AG04450 (cell line): ENCODE data around the gene NOL4L. TPM values are rescaled to one million over a fixed set of nuclear protein-coding genes. Genes with fewer than 3 reads are reported as not detected.

Experiments used
- CTCF ChIA-PET: fragments of 300-600, 350-600 bp; formaldehyde crosslinking; extraction: SDS; loops from one replicate; lab custom pipeline; 2022; ENCODE audit warnings: antibody characterized with exemption, inconsistent platforms; lab: Charles Lee
- POLR2A ChIA-PET: fragments of 350-600 bp; formaldehyde crosslinking; extraction: SDS; loops from one replicate; lab custom pipeline; 2021; ENCODE audit warnings: antibody characterized with exemption, inconsistent platforms; lab: Yijun Ruan, JAX
- DNase-seq: peaks from one replicate; pipeline ENCODE4 v3.0.0-alpha.2; 2011; ENCODE audit warnings: low read depth, low spot score
- H3K27ac ChIP-seq: one replicate; pipeline ENCODE4 v1.5.1; 2012; ENCODE audit warnings: low read depth, low read length, control low read depth
- H3K27me3 ChIP-seq: one replicate; pipeline ENCODE4 v1.6.0; 2012; ENCODE audit warnings: low read length; ENCODE audit not compliant: control insufficient read depth, insufficient read depth
- H3K4me3 ChIP-seq: 2 replicates; pipeline ENCODE4 v1.5.1; 2011; ENCODE audit warnings: mild to moderate bottlenecking, low read depth, low read length, control low read depth
- H3K9me3 ChIP-seq: 2 replicates; pipeline ENCODE4 v1.5.1; 2012; ENCODE audit warnings: low read length; ENCODE audit not compliant: control insufficient read depth, insufficient read depth
- polyA plus RNA-seq: library from polyadenylated mRNA; depleted of rRNA; stranded (reverse); fragments of >200 nt; gene quantifications from 2 replicates; pipeline ENCODE4 v1.2.3, GENCODE V29; 2011
- TF ChIP-seq, protein P1 (sequence below): IDR thresholded peaks from 2 replicates; pipeline ENCODE4 v1.5.1; 2011; ENCODE audit warnings: low read depth, low read length, control low read depth, inconsistent platforms

NOL4L gene
- polyA plus RNA-seq, 1 experiment = 6.7 TPM

DNA sequence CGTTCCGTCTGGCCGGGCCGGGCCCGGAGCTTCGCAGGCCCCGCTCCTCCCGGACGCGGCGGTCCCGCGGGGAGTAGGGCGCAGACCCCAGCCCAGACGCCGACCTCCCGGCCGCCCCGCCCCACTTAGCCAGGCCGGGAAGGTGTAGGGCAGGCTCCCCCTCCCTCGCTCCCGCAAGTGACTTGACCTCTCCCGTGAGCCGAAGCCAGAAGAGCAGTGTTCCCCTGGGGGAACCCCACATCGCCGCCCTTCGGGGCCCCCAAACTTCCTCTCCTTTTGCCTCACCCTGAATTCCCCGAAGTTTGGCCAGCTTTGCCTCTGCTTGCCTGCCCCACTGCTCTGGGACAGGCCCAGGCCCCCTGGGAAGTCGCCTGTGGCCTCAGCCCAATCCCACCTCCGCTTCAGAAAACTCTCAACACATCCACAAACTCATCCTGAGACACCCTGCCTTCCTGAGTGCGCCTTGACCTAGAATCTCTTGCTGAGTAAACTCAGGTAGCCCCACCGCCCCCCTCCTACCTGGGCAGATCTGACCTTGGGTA lies 524 bp upstream of the NOL4L start:
- ChIA-PET POLR2A (interaction anchor here (0.7 kb wide), 1 partner anchor 21 kb away, joined by 6 read pairs; no protein-coding TSS in a partner anchor), CTCF (no interaction called here)
- Histone ChIP-seq H3K9me3 (no peaks in the 10 kb centered on the region; the same call in 1 of the 2 replicates), H3K27me3 (peaks cover 19% of the 10 kb centered on the region), H3K4me3 (no peak overlapping the region), H3K27ac (no peak overlapping the region)
- TF ChIP-seq, protein P1, sequence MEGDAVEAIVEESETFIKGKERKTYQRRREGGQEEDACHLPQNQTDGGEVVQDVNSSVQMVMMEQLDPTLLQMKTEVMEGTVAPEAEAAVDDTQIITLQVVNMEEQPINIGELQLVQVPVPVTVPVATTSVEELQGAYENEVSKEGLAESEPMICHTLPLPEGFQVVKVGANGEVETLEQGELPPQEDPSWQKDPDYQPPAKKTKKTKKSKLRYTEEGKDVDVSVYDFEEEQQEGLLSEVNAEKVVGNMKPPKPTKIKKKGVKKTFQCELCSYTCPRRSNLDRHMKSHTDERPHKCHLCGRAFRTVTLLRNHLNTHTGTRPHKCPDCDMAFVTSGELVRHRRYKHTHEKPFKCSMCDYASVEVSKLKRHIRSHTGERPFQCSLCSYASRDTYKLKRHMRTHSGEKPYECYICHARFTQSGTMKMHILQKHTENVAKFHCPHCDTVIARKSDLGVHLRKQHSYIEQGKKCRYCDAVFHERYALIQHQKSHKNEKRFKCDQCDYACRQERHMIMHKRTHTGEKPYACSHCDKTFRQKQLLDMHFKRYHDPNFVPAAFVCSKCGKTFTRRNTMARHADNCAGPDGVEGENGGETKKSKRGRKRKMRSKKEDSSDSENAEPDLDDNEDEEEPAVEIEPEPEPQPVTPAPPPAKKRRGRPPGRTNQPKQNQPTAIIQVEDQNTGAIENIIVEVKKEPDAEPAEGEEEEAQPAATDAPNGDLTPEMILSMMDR = no peak
- DNase-seq = no peak

GRCh38 chr20:32583581-32584070 lies 1.5 kb downstream of the NOL4L start:
- no peak for DNase-seq
- CTCF ChIA-PET = interaction anchor here (0.6 kb wide), 1 partner anchor 176 kb away, joined by 3 read pairs; no protein-coding TSS in a partner anchor

GRCh38 chr20:32582659-32583580 lies 2.2 kb downstream of the NOL4L start:
- Histone ChIP-seq H3K27ac (no peak overlapping the region), H3K4me3 (peak overlapping the region; percentile 64), H3K27me3 (peaks cover 19% of the 10 kb centered on the region), H3K9me3 (no peaks in the 10 kb centered on the region; the same call in 1 of the 2 replicates)
- TF ChIP-seq, protein P1 = no peak
- no peak for DNase-seq
- POLR2A ChIA-PET = no interaction called here
- CTCF ChIA-PET = interaction anchor here (0.6 kb wide), 1 partner anchor 177 kb away, joined by 3 read pairs; no protein-coding TSS in a partner anchor

More at GRCh38 chr20:32583581-32584070, 1.5 kb downstream of the NOL4L start:
- no peak overlapping the region for H3K27ac ChIP-seq
- POLR2A ChIA-PET = no interaction called here
- TF ChIP-seq, protein P1 = no peak
- H3K27me3 ChIP-seq = peaks cover 19% of the 10 kb centered on the region
- H3K4me3 ChIP-seq = peak overlapping the region; percentile 64
- no peaks in the 10 kb centered on the region; the same call in 1 of the 2 replicates for H3K9me3 ChIP-seq

GRCh38 chr20:32581839-32582658 lies 3.1 kb downstream of the NOL4L start:
- POLR2A ChIA-PET = no interaction called here

More at GRCh38 chr20:32581839-32582658, 3.1 kb downstream of the NOL4L start:
- Histone ChIP-seq H3K27me3 (peaks cover 13% of the 10 kb centered on the region), H3K27ac (no peak overlapping the region), H3K9me3 (no peaks in the 10 kb centered on the region; the same call in 1 of the 2 replicates), H3K4me3 (no peak overlapping the region)
- TF ChIP-seq, protein P1 = no peak
- no peak for DNase-seq
- CTCF ChIA-PET = no interaction called here
